WTC11 (cell line): ENCODE results near the gene SLIT1. TPM values are rescaled to one million over a fixed set of nuclear protein-coding genes. Genes with fewer than 3 reads are reported as not detected.

Experiments
- ATAC-seq: fragments of 200-7000 bp; cut with Tn5 transposase; 2 replicates; pipeline ENCODE4 v1.10.0; 2021; ENCODE audit warnings: mild to moderate bottlenecking, moderate library complexity
- CTCF ChIA-PET: fragments of 300-600 bp; sonication (Branson Sonifier 250); formaldehyde crosslinking; loops from one replicate; lab custom pipeline; 2021; ENCODE audit warnings: antibody characterized with exemption; lab: Charles Lee
- POLR2A ChIA-PET: fragments of 350-600 bp; sonication (Branson Sonifier 250); formaldehyde crosslinking; loops from one replicate; lab custom pipeline; 2021; ENCODE audit warnings: antibody characterized with exemption; lab: Charles Lee
- DNase-seq: peaks from one replicate; pipeline ENCODE4 v3.0.0; 2021; ENCODE audit warnings: low spot score
- H3K27ac Mint-ChIP-seq: 2 replicates; pipeline ENCODE4 v1.8.0; 2021; ENCODE audit warnings: mixed read lengths
- H3K27me3 Mint-ChIP-seq: 2 replicates; pipeline ENCODE4 v1.8.0; 2021; ENCODE audit warnings: low read depth, mild to moderate bottlenecking, moderate library complexity, mixed read lengths
- H3K36me3 Mint-ChIP-seq: 2 replicates; pipeline ENCODE4 v1.8.0; 2021; ENCODE audit warnings: mixed read lengths
- H3K4me1 Mint-ChIP-seq: 2 replicates; pipeline ENCODE4 v1.8.0; 2022; ENCODE audit warnings: mixed read lengths
- H3K4me3 Mint-ChIP-seq: 2 replicates; pipeline ENCODE4 v1.8.0; 2021; ENCODE audit warnings: mild to moderate bottlenecking, moderate library complexity, mixed read lengths
- H3K9me3 Mint-ChIP-seq: 2 replicates; pipeline ENCODE4 v1.8.0; 2021; ENCODE audit warnings: mixed read lengths
- ETV6 ChIP-seq: sonication (generic); formaldehyde crosslinking; IDR thresholded peaks from 2 replicates; pipeline ENCODE4 v1.8.1; 2022; ENCODE audit warnings: mild to moderate bottlenecking, missing genetic modification reagents
- GTF2I ChIP-seq: fragments of 250-450 bp; sonication (Bioruptor Pico); conservative IDR thresholded peaks from 2 replicates; pipeline ENCODE4 v1.4.0; 2021; ENCODE audit warnings: mild to moderate bottlenecking
- SP1 ChIP-seq: sonication (generic); formaldehyde crosslinking; conservative IDR thresholded peaks from 2 replicates; pipeline ENCODE4 v1.8.1; 2022; ENCODE audit warnings: missing genetic modification reagents
- TCF7 ChIP-seq: sonication (generic); formaldehyde crosslinking; IDR thresholded peaks from 2 replicates; pipeline ENCODE4 v1.8.0; 2022; ENCODE audit warnings: mild to moderate bottlenecking, low read depth, missing genetic modification reagents, moderate library complexity
- TP53 ChIP-seq: sonication (generic); formaldehyde crosslinking; IDR thresholded peaks from 2 replicates; pipeline ENCODE4 v1.8.1; 2023; ENCODE audit warnings: mild to moderate bottlenecking, missing genetic modification reagents
- total RNA-seq: library from RNA; stranded (reverse); gene quantifications from 3 replicates; pipeline ENCODE4 v1.2.3, GENCODE V29; 2021
- TF ChIP-seq, protein P1 (sequence below): fragments of 250-450 bp; sonication (Bioruptor Pico); IDR thresholded peaks from 2 replicates; pipeline ENCODE4 v1.9.0; 2021; ENCODE audit warnings: mild to moderate bottlenecking, borderline replicate concordance
- TF ChIP-seq, protein P2 (sequence below): sonication (generic); formaldehyde crosslinking; IDR thresholded peaks from 2 replicates; pipeline ENCODE4 v1.8.1; 2023; ENCODE audit warnings: mild to moderate bottlenecking, missing genetic modification reagents
- TF ChIP-seq, protein P3 (sequence below): sonication (generic); formaldehyde crosslinking; IDR thresholded peaks from 2 replicates; pipeline ENCODE4 v1.8.1; 2023; ENCODE audit warnings: mild to moderate bottlenecking, missing genetic modification reagents, borderline replicate concordance

Gene SLIT1
- total RNA-seq, 1 experiment from 2014 or later = 1.6 TPM

DNA sequence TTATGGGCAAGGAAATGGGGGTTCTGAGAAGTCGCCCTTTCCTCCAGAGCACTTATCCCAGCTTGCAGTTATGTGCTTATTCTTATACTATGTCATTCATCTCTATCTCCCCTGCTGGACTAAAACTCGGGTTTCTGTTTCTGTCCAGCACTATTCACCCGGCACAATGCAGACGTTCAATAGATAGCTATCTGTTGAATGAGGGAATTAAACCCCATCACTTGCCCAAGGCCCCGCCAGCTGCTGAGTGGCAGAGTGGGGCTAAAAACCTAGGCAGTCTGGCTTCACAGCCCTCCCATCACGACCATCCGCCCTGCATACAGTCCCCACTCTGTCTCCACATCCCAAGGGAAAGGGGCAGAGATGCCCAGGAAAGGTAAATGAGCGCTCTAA lies 5.4 kb downstream of the SLIT1 start:
- H3K9me3 Mint-ChIP-seq = no peaks in the 10 kb centered on the region
- no peak overlapping the region for H3K27ac Mint-ChIP-seq
- H3K4me3 Mint-ChIP-seq = peak overlapping the region; percentile 12
- CTCF ChIA-PET = interaction anchor here (0.8 to 3.4 kb wide), 13 partner anchors 10 to 540 kb away, joined by 3 to 46 read pairs (median 4); no protein-coding TSS in a partner anchor
- TF ChIP-seq GTF2I (CRISPR knock-in tag) (no peak), TCF7 (CRISPR knock-in tag) (no peak)
- TF ChIP-seq, protein P1, sequence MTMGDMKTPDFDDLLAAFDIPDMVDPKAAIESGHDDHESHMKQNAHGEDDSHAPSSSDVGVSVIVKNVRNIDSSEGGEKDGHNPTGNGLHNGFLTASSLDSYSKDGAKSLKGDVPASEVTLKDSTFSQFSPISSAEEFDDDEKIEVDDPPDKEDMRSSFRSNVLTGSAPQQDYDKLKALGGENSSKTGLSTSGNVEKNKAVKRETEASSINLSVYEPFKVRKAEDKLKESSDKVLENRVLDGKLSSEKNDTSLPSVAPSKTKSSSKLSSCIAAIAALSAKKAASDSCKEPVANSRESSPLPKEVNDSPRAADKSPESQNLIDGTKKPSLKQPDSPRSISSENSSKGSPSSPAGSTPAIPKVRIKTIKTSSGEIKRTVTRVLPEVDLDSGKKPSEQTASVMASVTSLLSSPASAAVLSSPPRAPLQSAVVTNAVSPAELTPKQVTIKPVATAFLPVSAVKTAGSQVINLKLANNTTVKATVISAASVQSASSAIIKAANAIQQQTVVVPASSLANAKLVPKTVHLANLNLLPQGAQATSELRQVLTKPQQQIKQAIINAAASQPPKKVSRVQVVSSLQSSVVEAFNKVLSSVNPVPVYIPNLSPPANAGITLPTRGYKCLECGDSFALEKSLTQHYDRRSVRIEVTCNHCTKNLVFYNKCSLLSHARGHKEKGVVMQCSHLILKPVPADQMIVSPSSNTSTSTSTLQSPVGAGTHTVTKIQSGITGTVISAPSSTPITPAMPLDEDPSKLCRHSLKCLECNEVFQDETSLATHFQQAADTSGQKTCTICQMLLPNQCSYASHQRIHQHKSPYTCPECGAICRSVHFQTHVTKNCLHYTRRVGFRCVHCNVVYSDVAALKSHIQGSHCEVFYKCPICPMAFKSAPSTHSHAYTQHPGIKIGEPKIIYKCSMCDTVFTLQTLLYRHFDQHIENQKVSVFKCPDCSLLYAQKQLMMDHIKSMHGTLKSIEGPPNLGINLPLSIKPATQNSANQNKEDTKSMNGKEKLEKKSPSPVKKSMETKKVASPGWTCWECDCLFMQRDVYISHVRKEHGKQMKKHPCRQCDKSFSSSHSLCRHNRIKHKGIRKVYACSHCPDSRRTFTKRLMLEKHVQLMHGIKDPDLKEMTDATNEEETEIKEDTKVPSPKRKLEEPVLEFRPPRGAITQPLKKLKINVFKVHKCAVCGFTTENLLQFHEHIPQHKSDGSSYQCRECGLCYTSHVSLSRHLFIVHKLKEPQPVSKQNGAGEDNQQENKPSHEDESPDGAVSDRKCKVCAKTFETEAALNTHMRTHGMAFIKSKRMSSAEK = no peak
- TF ChIP-seq, protein P2, sequence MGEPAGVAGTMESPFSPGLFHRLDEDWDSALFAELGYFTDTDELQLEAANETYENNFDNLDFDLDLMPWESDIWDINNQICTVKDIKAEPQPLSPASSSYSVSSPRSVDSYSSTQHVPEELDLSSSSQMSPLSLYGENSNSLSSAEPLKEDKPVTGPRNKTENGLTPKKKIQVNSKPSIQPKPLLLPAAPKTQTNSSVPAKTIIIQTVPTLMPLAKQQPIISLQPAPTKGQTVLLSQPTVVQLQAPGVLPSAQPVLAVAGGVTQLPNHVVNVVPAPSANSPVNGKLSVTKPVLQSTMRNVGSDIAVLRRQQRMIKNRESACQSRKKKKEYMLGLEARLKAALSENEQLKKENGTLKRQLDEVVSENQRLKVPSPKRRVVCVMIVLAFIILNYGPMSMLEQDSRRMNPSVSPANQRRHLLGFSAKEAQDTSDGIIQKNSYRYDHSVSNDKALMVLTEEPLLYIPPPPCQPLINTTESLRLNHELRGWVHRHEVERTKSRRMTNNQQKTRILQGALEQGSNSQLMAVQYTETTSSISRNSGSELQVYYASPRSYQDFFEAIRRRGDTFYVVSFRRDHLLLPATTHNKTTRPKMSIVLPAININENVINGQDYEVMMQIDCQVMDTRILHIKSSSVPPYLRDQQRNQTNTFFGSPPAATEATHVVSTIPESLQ (CRISPR knock-in tag) = no peak
- ATAC-seq (no peak), DNase-seq (no peak)
- POLR2A ChIA-PET = no interaction called here
- H3K4me1 Mint-ChIP-seq = peaks cover 17% of the 10 kb centered on the region
- peaks cover 40% of the 10 kb centered on the region for H3K27me3 Mint-ChIP-seq
- no peaks in the 10 kb centered on the region for H3K36me3 Mint-ChIP-seq

DNA sequence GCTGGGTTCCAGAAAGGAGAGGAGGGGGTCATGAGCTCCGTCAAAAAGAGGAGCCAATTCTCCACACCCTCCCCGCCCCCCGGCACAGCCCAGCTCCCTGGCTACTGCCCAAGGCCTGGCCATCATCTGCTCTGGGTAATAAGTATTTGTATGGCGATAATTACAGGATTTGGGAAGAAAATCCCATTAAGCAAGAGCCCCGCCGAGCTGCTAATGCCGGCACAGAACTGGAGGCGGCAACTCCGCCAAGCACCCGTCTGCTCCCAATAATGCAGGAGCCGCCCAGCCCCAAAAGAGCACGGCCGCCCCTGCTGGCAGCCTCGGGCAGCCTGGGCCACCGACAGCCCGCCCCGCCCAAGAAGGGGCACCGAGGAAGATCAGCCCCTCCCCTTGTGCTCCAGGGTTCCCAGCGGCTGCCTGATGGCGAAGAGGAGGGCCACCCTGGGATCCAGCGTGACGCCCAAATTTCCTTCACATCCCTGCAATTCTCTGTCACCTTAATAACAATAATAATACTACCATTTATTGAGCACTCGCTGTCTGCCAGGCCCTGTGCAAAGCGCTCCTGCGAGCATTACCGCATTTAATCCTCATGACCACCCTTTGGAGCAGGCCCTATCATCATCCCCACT lies 5.9 kb downstream of the SLIT1 start:
- Mint-ChIP-seq H3K4me3 (peak overlapping the region; percentile 57), H3K27me3 (peaks cover 36% of the 10 kb centered on the region), H3K9me3 (no peaks in the 10 kb centered on the region), H3K36me3 (no peaks in the 10 kb centered on the region), H3K27ac (no peak overlapping the region), H3K4me1 (peaks cover 15% of the 10 kb centered on the region)
- TF ChIP-seq, protein P2 (CRISPR knock-in tag) = no peak
- TF ChIP-seq TP53 (0 out of 2 replicates have a peak, but pooled peaks have one; percentile 35), SP1 (0 out of 2 replicates have a peak, but pooled peaks have one; percentile 41), ETV6 (CRISPR knock-in tag) (0 out of 2 replicates have a peak, but pooled peaks have one; percentile 28), TCF7 (CRISPR knock-in tag) (no peak)
- TF ChIP-seq, protein P3, sequence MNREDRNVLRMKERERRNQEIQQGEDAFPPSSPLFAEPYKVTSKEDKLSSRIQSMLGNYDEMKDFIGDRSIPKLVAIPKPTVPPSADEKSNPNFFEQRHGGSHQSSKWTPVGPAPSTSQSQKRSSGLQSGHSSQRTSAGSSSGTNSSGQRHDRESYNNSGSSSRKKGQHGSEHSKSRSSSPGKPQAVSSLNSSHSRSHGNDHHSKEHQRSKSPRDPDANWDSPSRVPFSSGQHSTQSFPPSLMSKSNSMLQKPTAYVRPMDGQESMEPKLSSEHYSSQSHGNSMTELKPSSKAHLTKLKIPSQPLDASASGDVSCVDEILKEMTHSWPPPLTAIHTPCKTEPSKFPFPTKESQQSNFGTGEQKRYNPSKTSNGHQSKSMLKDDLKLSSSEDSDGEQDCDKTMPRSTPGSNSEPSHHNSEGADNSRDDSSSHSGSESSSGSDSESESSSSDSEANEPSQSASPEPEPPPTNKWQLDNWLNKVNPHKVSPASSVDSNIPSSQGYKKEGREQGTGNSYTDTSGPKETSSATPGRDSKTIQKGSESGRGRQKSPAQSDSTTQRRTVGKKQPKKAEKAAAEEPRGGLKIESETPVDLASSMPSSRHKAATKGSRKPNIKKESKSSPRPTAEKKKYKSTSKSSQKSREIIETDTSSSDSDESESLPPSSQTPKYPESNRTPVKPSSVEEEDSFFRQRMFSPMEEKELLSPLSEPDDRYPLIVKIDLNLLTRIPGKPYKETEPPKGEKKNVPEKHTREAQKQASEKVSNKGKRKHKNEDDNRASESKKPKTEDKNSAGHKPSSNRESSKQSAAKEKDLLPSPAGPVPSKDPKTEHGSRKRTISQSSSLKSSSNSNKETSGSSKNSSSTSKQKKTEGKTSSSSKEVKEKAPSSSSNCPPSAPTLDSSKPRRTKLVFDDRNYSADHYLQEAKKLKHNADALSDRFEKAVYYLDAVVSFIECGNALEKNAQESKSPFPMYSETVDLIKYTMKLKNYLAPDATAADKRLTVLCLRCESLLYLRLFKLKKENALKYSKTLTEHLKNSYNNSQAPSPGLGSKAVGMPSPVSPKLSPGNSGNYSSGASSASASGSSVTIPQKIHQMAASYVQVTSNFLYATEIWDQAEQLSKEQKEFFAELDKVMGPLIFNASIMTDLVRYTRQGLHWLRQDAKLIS (CRISPR knock-in tag) = 0 out of 2 replicates have a peak, but pooled peaks have one; percentile 46
- ChIA-PET CTCF (interaction anchor here (0.6 to 3.4 kb wide), 37 partner anchors 8 to 539 kb away, joined by 3 to 46 read pairs (median 5); partner anchors contain the start of gene RRP12), POLR2A (no interaction called here)
- peak; percentile 97 for ATAC-seq
- peak; percentile 82 for DNase-seq
